Right lobe of liver (tissue), 6 donors: ENCODE data around the gene SPTBN4. TPM values are rescaled to one million over a fixed set of nuclear protein-coding genes. Genes with fewer than 3 reads are reported as not detected.

ENCODE experiments used
- ATAC-seq, 4 donors: fragments of 200-7000 bp; cut with Tn5 transposase; one replicate each; pipeline ENCODE4 v1.9.1; 2020; ENCODE audit warnings: mild to moderate bottlenecking in 4 of 4, moderate library complexity in 4 of 4
- DNase-seq, 3 donors: peaks; one replicate each; pipeline ENCODE4 v3.0.0-alpha.2; 2020
- H3K27ac ChIP-seq, 3 donors: fragments of 200-600 bp; one replicate each; pipeline ENCODE4 v1.8.0; 2022
- H3K27me3 ChIP-seq, 2 donors: fragments of 200-600 bp; one replicate each; pipeline ENCODE4 v1.8.0; 2022
- H3K36me3 ChIP-seq, 4 donors: fragments of 200-600 bp; sonication (generic) in 1 of 4; one replicate each; pipeline versions ENCODE4 v1.5.1 to v1.8.0; 2017 to 2022; ENCODE audit warnings: control low read depth in 1 of 4
- H3K4me1 ChIP-seq, 4 donors: fragments of 200-600 bp; sonication (generic) in 1 of 4; one replicate each; pipeline versions ENCODE4 v1.5.1 to v1.8.0; 2017 to 2022; ENCODE audit warnings: control low read depth in 1 of 4
- H3K4me3 ChIP-seq, 3 donors: fragments of 200-600 bp; one replicate each; pipeline ENCODE4 v1.8.0; 2022
- H3K9me3 ChIP-seq, 4 donors: fragments of 200-600 bp; sonication (generic) in 1 of 4; one replicate each; pipeline versions ENCODE4 v1.5.1 to v1.8.0; 2017 to 2022; ENCODE audit warnings: control low read depth in 1 of 4
- CTCF ChIP-seq, 4 donors: fragments of 200-600 bp in 3 of 4; fragments of 450-650 bp in 1 of 4; IDR thresholded peaks; one replicate each; pipeline versions ENCODE4 v1.5.1 to v1.8.0; 2016 to 2022; ENCODE audit warnings: antibody characterized with exemption in 4 of 4, mild to moderate bottlenecking in 2 of 4
- POLR2A ChIP-seq: fragments of 450-650 bp; IDR thresholded peaks from one replicate; pipeline ENCODE4 v1.6.1; 2017; ENCODE audit warnings: antibody characterized with exemption, mild to moderate bottlenecking
- WGBS: methylation state at CpG from one replicate; pipeline ENCODE4 v1.1.6; 2018; ENCODE audit warnings: low coverage, low lambda C conversion rate; ENCODE audit not compliant: insufficient coverage; ENCODE audit errors: missing lambda C conversion rate; 5-methylcytosine and 5-hydroxymethylcytosine counted together
- intact Hi-C, 2 donors: fragments of 100-400 bp; cut with DNase I; formaldehyde crosslinking; loops; one replicate each; pipeline versions ENCODE4 v1.11.2 to v1.14.1; 2022
- total RNA-seq, 6 experiments: library from RNA; depleted of rRNA in 2 of 6; stranded (reverse); fragments of >200 nt in 2 of 6; fragmentation: NEBNext Ultra II Directional in 3 of 6; extraction: Animal tissue kit (Norgen Biotek cat#: 25700) in 3 of 6; gene quantifications; one replicate each; pipeline versions ENCODE4 v1.1.0 to v1.2.4, GENCODE V29; 2016 to 2023
- donor health status: DM: no; HTN: yes; CAD: no.
- donor health status: DM: no; HTN: no; CAD: no.
- donor health status: DM: no; HTN: no; CAD: no.
- donor health status: DM: no; HTN: yes; CAD: no.
- donor health status: DM: no; HTN: yes; CAD: no.

SPTBN4 gene
- total RNA-seq, 6 experiments from 2014 or later: 0.44 to 1.6 (median 0.65) TPM

GRCh38 chr19:40603071-40603388 lies 136.2 kb downstream of the SPTBN4 start:
- 52% methylated on average over 2 of the region's 2 CpGs for WGBS
- Histone ChIP-seq H3K27me3 (peaks cover 0 to 14% of the 10 kb centered on the region in 2 donors), H3K9me3 (no peaks in the 10 kb centered on the region), H3K27ac (peak overlapping the region; percentile 44 to 70 (median 57)), H3K4me1 (peaks cover 0 to 29% (median 0%) of the 10 kb centered on the region in 4 donors), H3K4me3 (no peak overlapping the region), H3K36me3 (no peaks in the 10 kb centered on the region)
- no peak for DNase-seq
- ATAC-seq: no peak
- TF ChIP-seq POLR2A: no peak
- TF ChIP-seq CTCF (IDR thresholded peaks at IDR 0.05): no peak
- intact Hi-C loops: no loop called here

GRCh38 chr19:40603389-40604170 lies 136.8 kb downstream of the SPTBN4 start:
- Histone ChIP-seq H3K27ac (peak overlapping the region; percentile 33 to 57 (median 44)), H3K9me3 (no peaks in the 10 kb centered on the region), H3K4me1 (peaks cover 0 to 29% (median 0%) of the 10 kb centered on the region in 4 donors), H3K4me3 (peak overlapping the region; percentile 22 to 40 (median 37)), H3K27me3 (peaks cover 0 to 14% of the 10 kb centered on the region in 2 donors), H3K36me3 (no peaks in the 10 kb centered on the region)
- WGBS: 1% methylated on average over 21 of the region's 43 CpGs
- ATAC-seq (peak; percentile 80 to 91 (median 86)), DNase-seq (peak; percentile 97 to 98 (median 98))
- intact Hi-C loops: no loop called here
- TF ChIP-seq POLR2A (peak; percentile 51), CTCF (IDR thresholded peaks at IDR 0.05) (no peak)

- H3K27ac ChIP-seq: peak overlapping the region in 1 of 3 donors; percentile 57
- intact Hi-C loops: no loop called here
These were observed 137.4 kb downstream of the SPTBN4 start for GRCh38 chr19:40604171-40604646.

GRCh38 chr19:40604647-40605215 lies 137.9 kb downstream of the SPTBN4 start:
- WGBS: 14% methylated on average over 2 of the region's 29 CpGs
- Histone ChIP-seq H3K4me1 (peaks cover 0 to 35% (median 0%) of the 10 kb centered on the region in 4 donors), H3K4me3 (peak overlapping the region; percentile 38 to 48 (median 41)), H3K27ac (no peak overlapping the region), H3K9me3 (no peaks in the 10 kb centered on the region), H3K27me3 (peaks cover 0 to 11% of the 10 kb centered on the region in 2 donors), H3K36me3 (no peaks in the 10 kb centered on the region)
- DNase-seq (no peak), ATAC-seq (no peak)
- intact Hi-C loops: no loop called here
- TF ChIP-seq CTCF (IDR thresholded peaks at IDR 0.05): no peak
- TF ChIP-seq POLR2A: no peak

More at GRCh38 chr19:40604171-40604646, 137.4 kb downstream of the SPTBN4 start:
- TF ChIP-seq POLR2A (no peak), CTCF (IDR thresholded peaks at IDR 0.05) (no peak)
- ATAC-seq: no peak
- no peaks in the 10 kb centered on the region for H3K36me3 ChIP-seq
- 0% methylated on average over 16 of the region's 18 CpGs for WGBS
- peak overlapping the region in 2 of 3 donors; percentile 22 to 40 for H3K4me3 ChIP-seq
- DNase-seq: no peak
- no peaks in the 10 kb centered on the region for H3K9me3 ChIP-seq
- peaks cover 0 to 30% (median 0%) of the 10 kb centered on the region in 4 donors for H3K4me1 ChIP-seq
- peaks cover 0 to 10% of the 10 kb centered on the region in 2 donors for H3K27me3 ChIP-seq
